Measurements from ENCODE around the gene PFKFB4. TPM values are rescaled to one million over a fixed set of nuclear protein-coding genes. Genes with fewer than 3 reads are reported as not detected.

PFKFB4 gene
- total and polyA plus RNA-seq, 2 of the 4 experiments (the other 2 are of a cell fraction), result 16.9 to 17.0 TPM

GRCh38 chr3:48558493-48559134 is 2.0 kb upstream of the PFKFB4 start:
- Histone ChIP-seq H3K9me1 (ENCODE audit: insufficient read depth, low read length) (peaks cover 21% of the 10 kb centered on the region), H3K27me3 (ENCODE audit: control insufficient read depth, insufficient read depth, low read length) (no peaks in the 10 kb centered on the region), H3K18ac (ENCODE audit: low read depth, low read length) (no peak overlapping the region), H3K4me3 (ENCODE audit: insufficient read depth, low read depth, low read length) (no peak overlapping the region), H3K9me3 (ENCODE audit: control insufficient read depth, insufficient read depth, low read length) (no peaks in the 10 kb centered on the region), H2AK9ac (replicated peaks; ENCODE audit: low read depth, low read length, poor library complexity) (peak overlapping the region; percentile 88), H3K36me3 (ENCODE audit: control insufficient read depth, insufficient read depth, low read length) (peaks cover 7% of the 10 kb centered on the region; the same call in 1 of the 2 replicates), H2AK5ac (ENCODE audit: low read depth, low read length) (peak overlapping the region; percentile 91), H2BK15ac (ENCODE audit: low read depth, low read length) (no peak overlapping the region; the same call in 2 of the 3 replicates), H4K91ac (ENCODE audit: insufficient read depth, low read depth, low read length) (peak overlapping the region; percentile 41; the same call in 1 of the 2 replicates), H3K14ac (replicated peaks; ENCODE audit: low read depth, low read length) (no peak overlapping the region), H3K56ac (ENCODE audit: extremely low read depth, insufficient read depth, low read length) (no peak overlapping the region), H4K8ac (ENCODE audit: low read depth in 2 of 2, low read length in 2 of 2) (no peak overlapping the region), H3K4ac (ENCODE audit: low read depth, low read length) (peak overlapping the region; percentile 45), H3K27ac (ENCODE audit: insufficient read depth, low read length) (no peak overlapping the region; the same call in 1 of the 2 replicates), H4K5ac (ENCODE audit: low read depth, low read length) (no peak overlapping the region), H4K20me1 (ENCODE audit: insufficient read depth, low read length) (peaks cover 8% of the 10 kb centered on the region; the same call in 1 of the 2 replicates), H2AFZ (replicated peaks; ENCODE audit: low read length, poor library complexity) (peak overlapping the region; percentile 15), H2BK5ac (ENCODE audit: low read depth, low read length, poor library complexity, severe bottlenecking) (peak overlapping the region; percentile 95), H2BK20ac (ENCODE audit: low read depth, low read length) (peak overlapping the region; percentile 48; the same call in 1 of the 2 replicates), H3K9ac (ENCODE audit: low read depth, low read length) (no peak overlapping the region), H3K79me1 (ENCODE audit: low read depth in 1 of 2, low read length in 2 of 2) (peaks cover 17 to 65% of the 10 kb centered on the region in 2 experiments), H3K4me2 (ENCODE audit: low read depth, low read length) (no peak overlapping the region), H2BK120ac (ENCODE audit: low read depth, low read length) (0 out of 2 replicates have a peak overlapping the region, but pooled peaks have one; percentile 6), H3K4me1 (ENCODE audit: control insufficient read depth, insufficient read depth, low read length) (peaks cover 34% of the 10 kb centered on the region), H3K23ac (ENCODE audit: low read depth, low read length) (no peak overlapping the region; the same call in 1 of the 2 replicates)
- intact Hi-C loops (cut with micrococcal nuclease), result no loop called here
- no TSS peak for BruUV-seq (replicated peaks)
- no peak for TF ChIP-seq RAD21 (IDR thresholded peaks at IDR 0.05; ENCODE audit: low read length)
- TF ChIP-seq POLR2A (IDR thresholded peaks at IDR 0.05; ENCODE audit: low read depth, low read length), result no peak
- WGBS, 2 experiments (ENCODE audit: extremely low coverage in 2 of 2, insufficient read length in 1 of 2), result 95% methylated on average over 4 of the region's 6 CpGs; no CpG with 5 or more reads in 1 of the 2 experiments
- dilution Hi-C loops (cut with HindIII; ENCODE audit: low sequenced_read_pairs, unreplicated experiment), result no loop called here
- CTCF ChIA-PET, result no interaction called here
- in situ Hi-C loops (cut with MboI; ENCODE audit: low sequenced_read_pairs), result loop anchor here (5.0 kb wide), 1 partner anchor 91 kb away; a partner anchor contains a TSS
- ATAC-seq (ENCODE audit: low read depth) (no peak), DNase-seq (no peak)
- POLR2A ChIA-PET (ENCODE audit: unreplicated experiment), result no interaction called here
